Right atrium auricular region (tissue), 2 donors: ENCODE data around the gene GIGYF1. TPM values are rescaled to one million over a fixed set of nuclear protein-coding genes. Genes with fewer than 3 reads are reported as not detected.

Experiments used
- DNase-seq: peaks from one replicate; pipeline ENCODE4 v3.0.0-alpha.2; 2019; ENCODE audit warnings: low spot score
- H3K27ac ChIP-seq, 2 donors: fragments of 200-600 bp; sonication (generic); 1 replicate in 1 of 2; 2 replicates in 1 of 2; pipeline ENCODE4 v1.5.1; 2016 to 2019
- H3K27me3 ChIP-seq, 2 donors: fragments of 200-600 bp; sonication (generic); one replicate each; pipeline versions ENCODE4 v1.5.1 to v1.6.0; 2017 to 2019
- H3K36me3 ChIP-seq: fragments of 200-600 bp; sonication (generic); one replicate; pipeline ENCODE4 v1.5.1; 2016
- H3K4me1 ChIP-seq, 2 donors: fragments of 200-600 bp; sonication (generic); one replicate each; pipeline versions ENCODE4 v1.5.1 to v1.6.0; 2017 to 2019
- H3K4me3 ChIP-seq, 2 donors: fragments of 200-600 bp; sonication (generic); 1 replicate in 1 of 2; 2 replicates in 1 of 2; pipeline ENCODE4 v1.5.1; 2017 to 2019; ENCODE audit warnings: mild to moderate bottlenecking in 1 of 2, moderate library complexity in 1 of 2
- H3K9me3 ChIP-seq, 2 donors: fragments of 200-600 bp; sonication (generic); one replicate each; pipeline ENCODE4 v1.5.1; 2019
- CTCF ChIP-seq, 2 donors: fragments of 200-600 bp; sonication (generic); IDR thresholded peaks; one replicate each; pipeline ENCODE4 v1.5.1; 2019; ENCODE audit warnings: antibody characterized with exemption in 2 of 2
- total RNA-seq, 2 donors: library from RNA; depleted of rRNA; stranded (reverse); fragments of >200 nt; gene quantifications; one replicate each; pipeline ENCODE4 v1.1.0, GENCODE V29; 2016

The GIGYF1 gene
- total RNA-seq, 2 donors from 2014 or later, result 13.4 to 17.4 TPM

- Histone ChIP-seq H3K4me1 (no peaks in the 10 kb centered on the region), H3K4me3 (no peak overlapping the region), H3K27ac (no peak overlapping the region), H3K27me3 (peaks cover 0 to 2% of the 10 kb centered on the region in 2 donors), H3K36me3 (no peaks in the 10 kb centered on the region), H3K9me3 (no peaks in the 10 kb centered on the region)
- no peak for DNase-seq
- no peak for TF ChIP-seq CTCF (IDR thresholded peaks at IDR 0.05)
These were observed 44.1 kb downstream of the GIGYF1 start for GRCh38 chr7:100649826-100650565.

- H3K9me3 ChIP-seq, result no peaks in the 10 kb centered on the region
- H3K27ac ChIP-seq, result no peak overlapping the region
- H3K36me3 ChIP-seq, result no peaks in the 10 kb centered on the region
- no peak overlapping the region for H3K4me3 ChIP-seq
- DNase-seq, result no peak
- H3K27me3 ChIP-seq, result no peaks in the 10 kb centered on the region
- no peak for TF ChIP-seq CTCF (IDR thresholded peaks at IDR 0.05)
- no peaks in the 10 kb centered on the region for H3K4me1 ChIP-seq
These were observed 51.5 kb downstream of the GIGYF1 start for GRCh38 chr7:100642534-100642907.

- Histone ChIP-seq H3K4me3 (no peak overlapping the region), H3K27ac (no peak overlapping the region), H3K9me3 (no peaks in the 10 kb centered on the region), H3K4me1 (no peaks in the 10 kb centered on the region), H3K36me3 (no peaks in the 10 kb centered on the region), H3K27me3 (no peaks in the 10 kb centered on the region)
- no peak for DNase-seq
- no peak for TF ChIP-seq CTCF (IDR thresholded peaks at IDR 0.05)
These were observed 52.1 kb downstream of the GIGYF1 start for GRCh38 chr7:100641860-100642533.

GRCh38 chr7:100641463-100641859 lies 52.6 kb downstream of the GIGYF1 start, which contains the start of gene TFR2:
TFR2 (minus strand) TSS chr7:100641552; CDS start chr7:100641509, 43 bp downstream.
- Histone ChIP-seq H3K36me3 (no peaks in the 10 kb centered on the region), H3K9me3 (no peaks in the 10 kb centered on the region), H3K4me3 (no peak within 1 kb of the TSS), H3K27ac (no peak within 1 kb of the TSS), H3K4me1 (no peaks in the 10 kb centered on the region), H3K27me3 (no peaks in the 10 kb centered on the region)
- no peak for DNase-seq
- no peak for TF ChIP-seq CTCF (IDR thresholded peaks at IDR 0.05)

GRCh38 chr7:100640517-100641440 lies 53.3 kb downstream of the GIGYF1 start:
- no peak overlapping the region for H3K27ac ChIP-seq
- H3K9me3 ChIP-seq, result no peaks in the 10 kb centered on the region
- TF ChIP-seq CTCF (IDR thresholded peaks at IDR 0.05), result no peak
- no peak overlapping the region for H3K4me3 ChIP-seq
- no peaks in the 10 kb centered on the region for H3K27me3 ChIP-seq
- DNase-seq, result no peak
- no peaks in the 10 kb centered on the region for H3K36me3 ChIP-seq
- H3K4me1 ChIP-seq, result no peaks in the 10 kb centered on the region
